Mesenchymal stem cell (in vitro differentiated cells and primary cell): Measurements from ENCODE around the gene HMGA1.

Experiments
- DNase-seq: peaks from one replicate; pipeline ENCODE4 v3.0.0-alpha.2; 2013
- H2AFZ ChIP-seq: one replicate; pipeline ENCODE4 v1.6.1; 2013; ENCODE audit warnings: low read depth, mild to moderate bottlenecking, control low read depth, inconsistent platforms, low read length, moderate library complexity
- H2AK5ac ChIP-seq: 2 replicates; pipeline ENCODE4 v1.6.1; 2013; ENCODE audit warnings: low read length, moderate library complexity, mild to moderate bottlenecking, inconsistent platforms; ENCODE audit not compliant: severe bottlenecking
- H2BK120ac ChIP-seq: one replicate; pipeline ENCODE4 v1.6.1; 2013; ENCODE audit warnings: low read depth, mild to moderate bottlenecking, inconsistent platforms, low read length, moderate library complexity
- H2BK12ac ChIP-seq, 2 experiments: one replicate each; pipeline ENCODE4 v1.6.1; 2013; ENCODE audit warnings: inconsistent platforms in 2 of 2, low read length in 2 of 2, mild to moderate bottlenecking in 2 of 2, moderate library complexity in 2 of 2, control low read depth in 1 of 2
- H2BK15ac ChIP-seq: one replicate; pipeline ENCODE4 v1.6.1; 2013; ENCODE audit warnings: mild to moderate bottlenecking, low read depth, inconsistent platforms; ENCODE audit not compliant: poor library complexity, severe bottlenecking
- H2BK5ac ChIP-seq: 2 replicates; pipeline ENCODE4 v1.6.1; 2013; ENCODE audit warnings: low read depth, mild to moderate bottlenecking, low read length, control low read depth, inconsistent platforms; ENCODE audit not compliant: poor library complexity, severe bottlenecking
- H3K14ac ChIP-seq, 2 experiments: one replicate each; pipeline ENCODE4 v1.6.1; 2013; ENCODE audit warnings: inconsistent platforms in 2 of 2, low read length in 2 of 2, control low read depth in 1 of 2, mild to moderate bottlenecking in 1 of 2, moderate library complexity in 1 of 2
- H3K18ac ChIP-seq, 2 experiments: one replicate each; pipeline ENCODE4 v1.6.1; 2013; ENCODE audit warnings: inconsistent platforms in 2 of 2, low read length in 2 of 2, control low read depth in 1 of 2, low read depth in 1 of 2, mild to moderate bottlenecking in 1 of 2
- H3K23ac ChIP-seq, 2 experiments: one replicate each; pipeline ENCODE4 v1.6.1; 2013; ENCODE audit warnings: inconsistent platforms in 2 of 2, low read length in 2 of 2, mild to moderate bottlenecking in 2 of 2, moderate library complexity in 2 of 2, control low read depth in 1 of 2
- H3K27ac ChIP-seq: 2 replicates; pipeline ENCODE4 v1.5.1; 2013; ENCODE audit warnings: mild to moderate bottlenecking, moderate library complexity, low read length, control low read depth, inconsistent platforms; ENCODE audit not compliant: poor library complexity, severe bottlenecking
- H3K27me3 ChIP-seq, 2 experiments: 2 replicates each; pipeline versions ENCODE4 v1.6.1 to v1.7.0; 2013; ENCODE audit warnings: low read length in 2 of 2, mild to moderate bottlenecking in 2 of 2, moderate library complexity in 2 of 2, control low read depth in 1 of 2, inconsistent platforms in 1 of 2; ENCODE audit not compliant: control insufficient read depth in 1 of 2, insufficient read depth in 1 of 2
- H3K36me3 ChIP-seq, 2 experiments: 2 replicates each; pipeline versions ENCODE4 v1.6.1 to v1.7.0; 2013; ENCODE audit warnings: low read length in 2 of 2, control low read depth in 1 of 2, inconsistent platforms in 1 of 2, low read depth in 1 of 2, mild to moderate bottlenecking in 1 of 2; ENCODE audit not compliant: insufficient read depth in 2 of 2, control insufficient read depth in 1 of 2
- H3K4ac ChIP-seq, 2 experiments: one replicate each; pipeline ENCODE4 v1.6.1; 2013; ENCODE audit warnings: inconsistent platforms in 2 of 2, low read length in 2 of 2, mild to moderate bottlenecking in 2 of 2, moderate library complexity in 2 of 2, control low read depth in 1 of 2, low read depth in 1 of 2
- H3K4me1 ChIP-seq: 2 replicates; pipeline ENCODE4 v1.6.1; 2013; ENCODE audit warnings: low read depth, low read length, control low read depth; ENCODE audit not compliant: control insufficient read depth, insufficient read depth
- H3K4me2 ChIP-seq: 2 replicates; pipeline ENCODE4 v1.6.1; 2013; ENCODE audit warnings: low read length, mild to moderate bottlenecking, inconsistent platforms; ENCODE audit not compliant: poor library complexity, severe bottlenecking
- H3K4me3 ChIP-seq, 2 experiments: 2 replicates each; pipeline versions ENCODE4 v1.5.1 to v1.7.0; 2013; ENCODE audit warnings: low read length in 2 of 2, mild to moderate bottlenecking in 2 of 2, control low read depth in 1 of 2, low read depth in 1 of 2; ENCODE audit not compliant: insufficient read depth in 1 of 2
- H3K79me1 ChIP-seq: replicated peaks from 2 replicates; pipeline ENCODE4 v1.6.1; 2013; ENCODE audit warnings: mild to moderate bottlenecking, control low read depth, low read length, inconsistent platforms; ENCODE audit not compliant: poor library complexity, severe bottlenecking
- H3K9ac ChIP-seq: 2 replicates; pipeline ENCODE4 v1.7.0; 2013; ENCODE audit warnings: mild to moderate bottlenecking, low read length, moderate library complexity
- H3K9me3 ChIP-seq: 2 replicates; pipeline ENCODE4 v1.7.0; 2013; ENCODE audit warnings: mild to moderate bottlenecking, low read length; ENCODE audit not compliant: control insufficient read depth
- H4K8ac ChIP-seq: one replicate; pipeline ENCODE4 v1.6.1; 2013; ENCODE audit warnings: inconsistent platforms, mild to moderate bottlenecking, low read length, moderate library complexity
- H4K91ac ChIP-seq: one replicate; pipeline ENCODE4 v1.6.1; 2013; ENCODE audit warnings: mild to moderate bottlenecking, low read length, inconsistent platforms
- WGBS: methylation state at CpG from one replicate; pipeline ENCODE4 v1.1.7; 2013; ENCODE audit warnings: mixed read lengths; 5-methylcytosine and 5-hydroxymethylcytosine counted together

The HMGA1 gene

DNA sequence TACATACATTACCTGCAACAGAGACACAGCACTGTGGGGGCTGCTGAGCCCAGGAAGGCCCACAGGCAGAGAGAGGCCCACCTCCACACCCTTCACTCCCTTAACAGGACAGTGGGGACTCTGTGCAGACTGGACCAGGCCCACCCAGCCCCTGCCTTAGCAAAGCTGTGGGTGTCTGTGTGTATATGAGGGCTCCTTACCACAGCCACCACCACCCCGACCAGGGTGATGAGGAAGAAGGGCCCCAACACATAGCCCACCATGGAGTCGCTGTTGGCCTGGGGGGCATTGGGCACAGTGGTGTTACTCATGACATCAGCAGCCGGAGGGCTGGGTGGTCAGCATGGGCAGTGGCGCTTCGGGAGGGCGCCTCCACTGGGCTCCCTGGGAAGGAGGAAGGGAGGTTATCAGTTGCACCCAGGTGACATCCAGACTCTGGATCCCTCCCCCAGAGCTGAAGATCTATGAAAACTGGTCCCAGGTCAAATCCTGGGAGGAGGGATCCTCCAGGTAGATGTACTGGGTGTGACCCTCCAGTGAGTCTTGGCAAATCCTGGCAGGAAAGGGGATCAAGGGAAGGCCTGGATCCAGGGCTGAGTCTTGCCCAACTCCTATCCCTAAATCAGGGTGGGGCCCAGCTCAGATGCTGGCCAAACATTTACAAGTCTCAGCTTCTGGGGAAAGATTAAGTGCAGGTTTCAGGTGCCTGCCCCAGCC lies 11.0 kb downstream of the HMGA1 start:
- Histone ChIP-seq H2BK120ac (no peak overlapping the region), H3K18ac (no peak overlapping the region), H2BK5ac (no peak overlapping the region), H3K4me1 (peaks cover 47% of the 10 kb centered on the region), H3K14ac (no peak overlapping the region), H3K79me1 (peaks cover 6% of the 10 kb centered on the region), H3K4ac (no peak overlapping the region), H3K27ac (no peak overlapping the region), H3K36me3 (peaks cover 9 to 23% of the 10 kb centered on the region in 2 experiments), H4K91ac (peak overlapping the region; percentile 3), H3K4me3 (peak overlapping the region in 1 of 2 experiments; percentile 97), H4K8ac (peak overlapping the region; percentile 27), H3K9ac (peak overlapping the region; percentile 94), H2AFZ (no peak overlapping the region), H2BK12ac (peak overlapping the region in 1 of 2 experiments; percentile 45), H3K23ac (no peak overlapping the region), H3K9me3 (no peaks in the 10 kb centered on the region), H3K4me2 (peak overlapping the region; percentile 96), H3K27me3 (no peaks in the 10 kb centered on the region), H2AK5ac (peak overlapping the region; percentile 17), H2BK15ac (no peak overlapping the region)
- WGBS, result 83% methylated on average over 5 of the region's 6 CpGs
- DNase-seq, result no peak

GRCh38 chr6:34248198-34248726 lies 11.6 kb downstream of the HMGA1 start:
- Histone ChIP-seq H2BK5ac (no peak overlapping the region), H3K4me2 (peak overlapping the region; percentile 96), H3K18ac (peak overlapping the region; percentile 93 to 100), H2BK15ac (peak overlapping the region; percentile 90), H3K27ac (peak overlapping the region; percentile 58), H3K4me1 (peaks cover 42% of the 10 kb centered on the region), H4K91ac (peak overlapping the region; percentile 98), H3K14ac (peak overlapping the region in 1 of 2 experiments; percentile 99), H3K9me3 (no peaks in the 10 kb centered on the region), H2BK120ac (no peak overlapping the region), H2AK5ac (no peak overlapping the region), H3K9ac (peak overlapping the region; percentile 94), H3K23ac (peak overlapping the region in 1 of 2 experiments; percentile 87), H3K27me3 (no peaks in the 10 kb centered on the region), H3K4ac (peak overlapping the region; percentile 92 to 96), H3K36me3 (peaks cover 8 to 17% of the 10 kb centered on the region in 2 experiments), H2BK12ac (peak overlapping the region; percentile 69 to 87), H2AFZ (peak overlapping the region; percentile 42), H3K79me1 (peaks cover 6% of the 10 kb centered on the region), H3K4me3 (peak overlapping the region; percentile 88 to 97), H4K8ac (peak overlapping the region; percentile 33)
- WGBS, result 11% methylated on average over 17 of the region's 17 CpGs
- peak; percentile 54 for DNase-seq

GRCh38 chr6:34248727-34249468 lies 12.2 kb downstream of the HMGA1 start, which contains the start of gene SMIM29:
SMIM29 (minus strand) TSS chr6:34249006; CDS start chr6:34247791, 1,215 bp downstream.
- Histone ChIP-seq H3K4me3 (peak within 1 kb of the TSS; percentile 88 to 97), H2BK120ac (no peak within 1 kb of the TSS), H2BK5ac (peak within 1 kb of the TSS; percentile 33)

More at GRCh38 chr6:34248727-34249468, 12.2 kb downstream of the HMGA1 start, which contains the start of gene SMIM29:
- peak within 1 kb of the TSS; percentile 58 for H3K27ac ChIP-seq
- H4K8ac ChIP-seq, result peak within 1 kb of the TSS; percentile 96
- H3K9ac ChIP-seq, result peak within 1 kb of the TSS; percentile 94
- peak within 1 kb of the TSS; percentile 17 for H2AK5ac ChIP-seq
- peaks cover 36% of the 10 kb centered on the region for H3K4me1 ChIP-seq
- peak within 1 kb of the TSS; percentile 69 to 87 for H2BK12ac ChIP-seq
- peak within 1 kb of the TSS in 1 of 2 experiments; percentile 99 for H3K14ac ChIP-seq
- H4K91ac ChIP-seq, result peak within 1 kb of the TSS; percentile 98
- DNase-seq, result peak; percentile 96
- peak within 1 kb of the TSS; percentile 92 to 96 for H3K4ac ChIP-seq
- no peaks in the 10 kb centered on the region for H3K27me3 ChIP-seq
- H3K79me1 ChIP-seq, result peaks cover 6% of the 10 kb centered on the region
- peak within 1 kb of the TSS; percentile 93 to 100 for H3K18ac ChIP-seq
- under 1% methylated on average over 73 of the region's 79 CpGs for WGBS
- peak within 1 kb of the TSS; percentile 96 for H3K4me2 ChIP-seq
- H3K23ac ChIP-seq, result peak within 1 kb of the TSS in 1 of 2 experiments; percentile 87
- no peaks in the 10 kb centered on the region for H3K9me3 ChIP-seq
- peak within 1 kb of the TSS; percentile 72 for H2AFZ ChIP-seq
- peaks cover 8 to 11% of the 10 kb centered on the region in 2 experiments for H3K36me3 ChIP-seq
- peak within 1 kb of the TSS; percentile 97 for H2BK15ac ChIP-seq
